ENCODE data around the gene AGR2.

AGR2 gene

GRCh38 chr7:16764942-16765341 is 39.9 kb downstream of the AGR2 start:
- DNase-seq (ENCODE audit: extremely low read depth, low read depth): no peak
- no peak for TF ChIP-seq CTCF (IDR thresholded peaks at IDR 0.05; ENCODE audit: low read depth, low read length)

GRCh38 chr7:16762177-16762576 is 42.6 kb downstream of the AGR2 start:
- DNase-seq (ENCODE audit: extremely low read depth, low read depth): no peak

GRCh38 chr7:16759840-16760239 is 45.0 kb downstream of the AGR2 start:
- no peak for TF ChIP-seq CTCF (IDR thresholded peaks at IDR 0.05; ENCODE audit: low read depth, low read length)
- no peak for DNase-seq (ENCODE audit: extremely low read depth, low read depth)

More at GRCh38 chr7:16762177-16762576, 42.6 kb downstream of the AGR2 start:
- no peak for TF ChIP-seq CTCF (IDR thresholded peaks at IDR 0.05; ENCODE audit: low read depth, low read length)

GRCh38 chr7:16758631-16759611 is 45.9 kb downstream of the AGR2 start:
- DNase-seq (ENCODE audit: extremely low read depth, low read depth): no peak

GRCh38 chr7:16758036-16758435 is 46.8 kb downstream of the AGR2 start:
- no peak for DNase-seq (ENCODE audit: extremely low read depth, low read depth)
- TF ChIP-seq CTCF (IDR thresholded peaks at IDR 0.05; ENCODE audit: low read depth, low read length): no peak

More at GRCh38 chr7:16758631-16759611, 45.9 kb downstream of the AGR2 start:
- TF ChIP-seq CTCF (IDR thresholded peaks at IDR 0.05; ENCODE audit: low read depth, low read length): no peak

- DNase-seq (ENCODE audit: extremely low read depth, low read depth): no peak
- no peak for TF ChIP-seq CTCF (IDR thresholded peaks at IDR 0.05; ENCODE audit: low read depth, low read length)
Observed at GRCh38 chr7:16755397-16755796, 49.4 kb downstream of the AGR2 start.

- no peak for DNase-seq (ENCODE audit: extremely low read depth, low read depth)
- TF ChIP-seq CTCF (IDR thresholded peaks at IDR 0.05; ENCODE audit: low read depth, low read length): no peak
Observed at GRCh38 chr7:16754856-16755317, 49.9 kb downstream of the AGR2 start.

Data from AG09319 (cell line).